WTC11 (cell line): ENCODE data around the gene DDB1. TPM values are rescaled to one million over a fixed set of nuclear protein-coding genes. Genes with fewer than 3 reads are reported as not detected.

ENCODE experiments used
- ATAC-seq: fragments of 200-7000 bp; cut with Tn5 transposase; 2 replicates; pipeline ENCODE4 v1.10.0; 2021; ENCODE audit warnings: mild to moderate bottlenecking, moderate library complexity
- CTCF ChIA-PET: fragments of 300-600 bp; sonication (Branson Sonifier 250); formaldehyde crosslinking; loops from one replicate; lab custom pipeline; 2021; ENCODE audit warnings: antibody characterized with exemption; lab: Charles Lee
- POLR2A ChIA-PET: fragments of 350-600 bp; sonication (Branson Sonifier 250); formaldehyde crosslinking; loops from one replicate; lab custom pipeline; 2021; ENCODE audit warnings: antibody characterized with exemption; lab: Charles Lee
- DNase-seq: peaks from one replicate; pipeline ENCODE4 v3.0.0; 2021; ENCODE audit warnings: low spot score
- H3K27ac Mint-ChIP-seq: 2 replicates; pipeline ENCODE4 v1.8.0; 2021; ENCODE audit warnings: mixed read lengths
- H3K27me3 Mint-ChIP-seq: 2 replicates; pipeline ENCODE4 v1.8.0; 2021; ENCODE audit warnings: low read depth, mild to moderate bottlenecking, moderate library complexity, mixed read lengths
- H3K36me3 Mint-ChIP-seq: 2 replicates; pipeline ENCODE4 v1.8.0; 2021; ENCODE audit warnings: mixed read lengths
- H3K4me1 Mint-ChIP-seq: 2 replicates; pipeline ENCODE4 v1.8.0; 2022; ENCODE audit warnings: mixed read lengths
- H3K4me3 Mint-ChIP-seq: 2 replicates; pipeline ENCODE4 v1.8.0; 2021; ENCODE audit warnings: mild to moderate bottlenecking, moderate library complexity, mixed read lengths
- H3K9me3 Mint-ChIP-seq: 2 replicates; pipeline ENCODE4 v1.8.0; 2021; ENCODE audit warnings: mixed read lengths
- CREM ChIP-seq: sonication (generic); formaldehyde crosslinking; IDR thresholded peaks from 2 replicates; pipeline ENCODE4 v1.8.1; 2022; ENCODE audit warnings: mild to moderate bottlenecking, missing genetic modification reagents, moderate library complexity
- E2F1 ChIP-seq: sonication (generic); formaldehyde crosslinking; IDR thresholded peaks from 2 replicates; pipeline ENCODE4 v1.8.0; 2022; ENCODE audit warnings: mild to moderate bottlenecking, missing genetic modification reagents
- E2F4 ChIP-seq: sonication (generic); formaldehyde crosslinking; IDR thresholded peaks from 2 replicates; pipeline ENCODE4 v1.8.1; 2022; ENCODE audit warnings: low read depth, mild to moderate bottlenecking, moderate library complexity, missing genetic modification reagents, borderline replicate concordance
- ERG ChIP-seq: fragments of 250-450 bp; sonication (Bioruptor Pico); IDR thresholded peaks from 2 replicates; pipeline ENCODE4 v1.8.0; 2021; ENCODE audit warnings: mild to moderate bottlenecking
- GABPB1 ChIP-seq: sonication (generic); formaldehyde crosslinking; IDR thresholded peaks from 2 replicates; pipeline ENCODE4 v1.8.1; 2023; ENCODE audit warnings: mild to moderate bottlenecking, missing genetic modification reagents
- JUN ChIP-seq: sonication (generic); formaldehyde crosslinking; IDR thresholded peaks from 2 replicates; pipeline ENCODE4 v1.8.0; 2023; ENCODE audit warnings: mild to moderate bottlenecking, missing genetic modification reagents
- KAT7 ChIP-seq: sonication (generic); formaldehyde crosslinking; IDR thresholded peaks from 2 replicates; pipeline ENCODE4 v1.8.1; 2023; ENCODE audit warnings: missing genetic modification reagents, mild to moderate bottlenecking, borderline replicate concordance
- MXD4 ChIP-seq: fragments of 250-450 bp; sonication (Bioruptor Pico); IDR thresholded peaks from 2 replicates; pipeline ENCODE4 v1.8.0; 2021; ENCODE audit warnings: mild to moderate bottlenecking, moderate library complexity, borderline replicate concordance
- NFATC4 ChIP-seq: fragments of 250-450 bp; sonication (Bioruptor Pico); IDR thresholded peaks from 2 replicates; pipeline ENCODE4 v1.9.0; 2021; ENCODE audit warnings: mild to moderate bottlenecking
- NFYB ChIP-seq: sonication (generic); formaldehyde crosslinking; conservative IDR thresholded peaks from 2 replicates; pipeline ENCODE4 v1.8.0; 2022; ENCODE audit warnings: low read depth, missing genetic modification reagents
- PRDM15 ChIP-seq: sonication (generic); formaldehyde crosslinking; IDR thresholded peaks from 2 replicates; pipeline ENCODE4 v1.8.0; 2022; ENCODE audit warnings: missing genetic modification reagents
- PREB ChIP-seq: sonication (generic); formaldehyde crosslinking; IDR thresholded peaks from 2 replicates; pipeline ENCODE4 v1.8.1; 2022; ENCODE audit warnings: mild to moderate bottlenecking, missing genetic modification reagents, moderate library complexity, borderline replicate concordance
- PRRX2 ChIP-seq: fragments of 250-450 bp; sonication (Bioruptor Pico); IDR thresholded peaks from 2 replicates; pipeline ENCODE4 v1.8.0; 2021; ENCODE audit warnings: mild to moderate bottlenecking
- RORB ChIP-seq: fragments of 250-450 bp; sonication (Bioruptor Pico); IDR thresholded peaks from 2 replicates; pipeline ENCODE4 v1.9.0; 2021; ENCODE audit warnings: mild to moderate bottlenecking
- TCF7 ChIP-seq: sonication (generic); formaldehyde crosslinking; IDR thresholded peaks from 2 replicates; pipeline ENCODE4 v1.8.0; 2022; ENCODE audit warnings: mild to moderate bottlenecking, low read depth, missing genetic modification reagents, moderate library complexity
- TP53 ChIP-seq: sonication (generic); formaldehyde crosslinking; IDR thresholded peaks from 2 replicates; pipeline ENCODE4 v1.8.1; 2023; ENCODE audit warnings: mild to moderate bottlenecking, missing genetic modification reagents
- ZNF263 ChIP-seq: sonication (generic); formaldehyde crosslinking; IDR thresholded peaks from 2 replicates; pipeline ENCODE4 v1.8.1; 2022; ENCODE audit warnings: low read depth, mild to moderate bottlenecking, moderate library complexity, missing genetic modification reagents
- total RNA-seq: library from RNA; stranded (reverse); gene quantifications from 3 replicates; pipeline ENCODE4 v1.2.3, GENCODE V29; 2021
- TF ChIP-seq, protein P1 (sequence below): sonication (generic); formaldehyde crosslinking; IDR thresholded peaks from 2 replicates; pipeline ENCODE4 v1.8.0; 2023; ENCODE audit warnings: mild to moderate bottlenecking, missing genetic modification reagents
- TF ChIP-seq, protein P2 (sequence below): sonication (generic); formaldehyde crosslinking; IDR thresholded peaks from 2 replicates; pipeline ENCODE4 v1.8.1; 2023; ENCODE audit warnings: mild to moderate bottlenecking, missing genetic modification reagents, moderate library complexity
- TF ChIP-seq, protein P3 (sequence below): sonication (generic); formaldehyde crosslinking; IDR thresholded peaks from 2 replicates; pipeline ENCODE4 v1.8.0; 2023; ENCODE audit warnings: missing genetic modification reagents

The DDB1 gene
- total RNA-seq, 1 experiment from 2014 or later = 316 TPM

DNA sequence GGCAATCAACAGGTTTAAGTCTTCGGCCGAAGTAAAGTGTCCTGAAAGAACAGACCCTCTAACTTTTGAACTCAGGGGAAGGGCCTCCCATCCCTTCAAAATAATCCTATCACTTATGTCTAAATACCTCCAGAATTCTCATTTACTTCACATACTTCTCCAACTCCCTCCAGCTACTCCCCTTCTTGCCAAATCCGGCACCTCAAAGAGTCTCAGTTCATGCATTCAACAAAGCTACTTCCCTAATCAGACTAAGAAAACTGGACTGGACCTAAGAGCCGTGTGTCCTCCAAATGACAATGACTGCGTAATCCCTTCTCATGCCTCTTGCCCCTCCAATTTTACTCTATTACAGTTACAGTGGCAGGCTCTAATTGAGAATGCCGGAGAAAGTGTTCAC, 1.3 kb downstream of the DDB1 start:
- TF ChIP-seq GABPB1 (CRISPR knock-in tag) (no peak), NFYB (CRISPR knock-in tag) (no peak), MXD4 (CRISPR knock-in tag) (no peak), PRDM15 (CRISPR knock-in tag) (no peak)
- TF ChIP-seq, protein P1, sequence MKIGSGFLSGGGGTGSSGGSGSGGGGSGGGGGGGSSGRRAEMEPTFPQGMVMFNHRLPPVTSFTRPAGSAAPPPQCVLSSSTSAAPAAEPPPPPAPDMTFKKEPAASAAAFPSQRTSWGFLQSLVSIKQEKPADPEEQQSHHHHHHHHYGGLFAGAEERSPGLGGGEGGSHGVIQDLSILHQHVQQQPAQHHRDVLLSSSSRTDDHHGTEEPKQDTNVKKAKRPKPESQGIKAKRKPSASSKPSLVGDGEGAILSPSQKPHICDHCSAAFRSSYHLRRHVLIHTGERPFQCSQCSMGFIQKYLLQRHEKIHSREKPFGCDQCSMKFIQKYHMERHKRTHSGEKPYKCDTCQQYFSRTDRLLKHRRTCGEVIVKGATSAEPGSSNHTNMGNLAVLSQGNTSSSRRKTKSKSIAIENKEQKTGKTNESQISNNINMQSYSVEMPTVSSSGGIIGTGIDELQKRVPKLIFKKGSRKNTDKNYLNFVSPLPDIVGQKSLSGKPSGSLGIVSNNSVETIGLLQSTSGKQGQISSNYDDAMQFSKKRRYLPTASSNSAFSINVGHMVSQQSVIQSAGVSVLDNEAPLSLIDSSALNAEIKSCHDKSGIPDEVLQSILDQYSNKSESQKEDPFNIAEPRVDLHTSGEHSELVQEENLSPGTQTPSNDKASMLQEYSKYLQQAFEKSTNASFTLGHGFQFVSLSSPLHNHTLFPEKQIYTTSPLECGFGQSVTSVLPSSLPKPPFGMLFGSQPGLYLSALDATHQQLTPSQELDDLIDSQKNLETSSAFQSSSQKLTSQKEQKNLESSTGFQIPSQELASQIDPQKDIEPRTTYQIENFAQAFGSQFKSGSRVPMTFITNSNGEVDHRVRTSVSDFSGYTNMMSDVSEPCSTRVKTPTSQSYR = no peak
- Mint-ChIP-seq H3K27ac (peak overlapping the region; percentile 43), H3K27me3 (no peaks in the 10 kb centered on the region), H3K4me1 (peaks cover 43% of the 10 kb centered on the region), H3K36me3 (peaks cover 28% of the 10 kb centered on the region), H3K4me3 (peak overlapping the region; percentile 98), H3K9me3 (no peaks in the 10 kb centered on the region)
- ChIA-PET CTCF (interaction anchor here (1.3 kb wide), 1 partner anchor 53 kb away, joined by 3 read pairs; no protein-coding TSS in a partner anchor), POLR2A (no interaction called here)
- DNase-seq (no peak), ATAC-seq (no peak)

DNA sequence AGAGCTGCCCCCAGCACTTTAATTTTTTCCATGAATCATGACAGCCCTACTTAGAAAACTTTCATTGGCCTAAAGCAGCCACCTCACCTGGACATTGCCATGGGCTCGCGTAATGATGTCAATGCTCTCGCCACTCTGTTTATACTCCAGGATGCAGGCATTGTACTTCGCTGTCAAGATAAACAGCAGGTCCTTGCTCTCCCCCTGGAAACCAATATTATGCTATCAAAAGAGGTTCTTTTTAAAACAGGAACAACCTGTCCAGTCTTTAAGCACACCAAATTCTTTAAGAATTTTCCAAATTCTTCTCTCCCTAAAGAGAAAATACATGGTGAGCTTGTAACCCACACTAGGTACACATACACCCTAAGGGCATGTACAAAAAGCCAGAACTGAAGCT, 3.0 kb downstream of the DDB1 start:
- no peak overlapping the region for H3K4me3 Mint-ChIP-seq

More for the DNA sequence above, 3.0 kb downstream of the DDB1 start:
- ATAC-seq (no peak), DNase-seq (no peak)
- peaks cover 42% of the 10 kb centered on the region for H3K36me3 Mint-ChIP-seq
- POLR2A ChIA-PET = no interaction called here
- H3K9me3 Mint-ChIP-seq = no peaks in the 10 kb centered on the region
- no peak overlapping the region; the same call in 1 of the 2 replicates for H3K27ac Mint-ChIP-seq
- no peaks in the 10 kb centered on the region for H3K27me3 Mint-ChIP-seq
- H3K4me1 Mint-ChIP-seq = peaks cover 29% of the 10 kb centered on the region
- TF ChIP-seq E2F4 (CRISPR knock-in tag) = no peak
- no peak for TF ChIP-seq RORB
- TF ChIP-seq JUN = no peak
- TF ChIP-seq TCF7 (CRISPR knock-in tag) = no peak
- no peak for TF ChIP-seq NFATC4
- TF ChIP-seq CREM = no peak
- TF ChIP-seq E2F1 (CRISPR knock-in tag) = no peak
- TF ChIP-seq, protein P2, sequence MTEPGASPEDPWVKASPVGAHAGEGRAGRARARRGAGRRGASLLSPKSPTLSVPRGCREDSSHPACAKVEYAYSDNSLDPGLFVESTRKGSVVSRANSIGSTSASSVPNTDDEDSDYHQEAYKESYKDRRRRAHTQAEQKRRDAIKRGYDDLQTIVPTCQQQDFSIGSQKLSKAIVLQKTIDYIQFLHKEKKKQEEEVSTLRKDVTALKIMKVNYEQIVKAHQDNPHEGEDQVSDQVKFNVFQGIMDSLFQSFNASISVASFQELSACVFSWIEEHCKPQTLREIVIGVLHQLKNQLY = no peak
- TF ChIP-seq PREB (CRISPR knock-in tag) = no peak
- TF ChIP-seq PRRX2 (CRISPR knock-in tag) = no peak
- no peak for TF ChIP-seq KAT7
- no peak for TF ChIP-seq ZNF263 (CRISPR knock-in tag)
- no peak for TF ChIP-seq ERG (CRISPR knock-in tag)
- TF ChIP-seq, protein P3, sequence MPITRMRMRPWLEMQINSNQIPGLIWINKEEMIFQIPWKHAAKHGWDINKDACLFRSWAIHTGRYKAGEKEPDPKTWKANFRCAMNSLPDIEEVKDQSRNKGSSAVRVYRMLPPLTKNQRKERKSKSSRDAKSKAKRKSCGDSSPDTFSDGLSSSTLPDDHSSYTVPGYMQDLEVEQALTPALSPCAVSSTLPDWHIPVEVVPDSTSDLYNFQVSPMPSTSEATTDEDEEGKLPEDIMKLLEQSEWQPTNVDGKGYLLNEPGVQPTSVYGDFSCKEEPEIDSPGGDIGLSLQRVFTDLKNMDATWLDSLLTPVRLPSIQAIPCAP = no peak
- TF ChIP-seq TP53 (CRISPR knock-in tag) = no peak
- CTCF ChIA-PET = interaction anchor here (1.1 kb wide), 1 partner anchor 55 kb away, joined by 4 read pairs; no protein-coding TSS in a partner anchor
